GM20000 (cell line): ENCODE data around the gene BAIAP2.
"Not testable (repeated sequence)": the region's sequence is repeated elsewhere in the genome, so short reads cannot be mapped to it uniquely, and the experiment has no call there.

Experiments used
- DNase-seq: peaks from one replicate; pipeline ENCODE4 v3.0.0; 2012; ENCODE audit warnings: low spot score
- CTCF ChIP-seq: IDR thresholded peaks from 2 replicates; pipeline ENCODE4 v1.5.1; 2012; ENCODE audit warnings: mild to moderate bottlenecking, control low read depth; ENCODE audit errors: extremely low read depth, missing control alignments

The BAIAP2 gene

GRCh38 chr17:81153340-81153803 lies 118.4 kb downstream of the BAIAP2 start:
- TF ChIP-seq CTCF: no peak
- no peak for DNase-seq

- DNase-seq: not testable (repeated sequence)
Measured at GRCh38 chr17:81154016-81154415, 119.1 kb downstream of the BAIAP2 start.

GRCh38 chr17:81154961-81155360 lies 120.0 kb downstream of the BAIAP2 start:
- DNase-seq: no peak
- TF ChIP-seq CTCF: no peak

DNA sequence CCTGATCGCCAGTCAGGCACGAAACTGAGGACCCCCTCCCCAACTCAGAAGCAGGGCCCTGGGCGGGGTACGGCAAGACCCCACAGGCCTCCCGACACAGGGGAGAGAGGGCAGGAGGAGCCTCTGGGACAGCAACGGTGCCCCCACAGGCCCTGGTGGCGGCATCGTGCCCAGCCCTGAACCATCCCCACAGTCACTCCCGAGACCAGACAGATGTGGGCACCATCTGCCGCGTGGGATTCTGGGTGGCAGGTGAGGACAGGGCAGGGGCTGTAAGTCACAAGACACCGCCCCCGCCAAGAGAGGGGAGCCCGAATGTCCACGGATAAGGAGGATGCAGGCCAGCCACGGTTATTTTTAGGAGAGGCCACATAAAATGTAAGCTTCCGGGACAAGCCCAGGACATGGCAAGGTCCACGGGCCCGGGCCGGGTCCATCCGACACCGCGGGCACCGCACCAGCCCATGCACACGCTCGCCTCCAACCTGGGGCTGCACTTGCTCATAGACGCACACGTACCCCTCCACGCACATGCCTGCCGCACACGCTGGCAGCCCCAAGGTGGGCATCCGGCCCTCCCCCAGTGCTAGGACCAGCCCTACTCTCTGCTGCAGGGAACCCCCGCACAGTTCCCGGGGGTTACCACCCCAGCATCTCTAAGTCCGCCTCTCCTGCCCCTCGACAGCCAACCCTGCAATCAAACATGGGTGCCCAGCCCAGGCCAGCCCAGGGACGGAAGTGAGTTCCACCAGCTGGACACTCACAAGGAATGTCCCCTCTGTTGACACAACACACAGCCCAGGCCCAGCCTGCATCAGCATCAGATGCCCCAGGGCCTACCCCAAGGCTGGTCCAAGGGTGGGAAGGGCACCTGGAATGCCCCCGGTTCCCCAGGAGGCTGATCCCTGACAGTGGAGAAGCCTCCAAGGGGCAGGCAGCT lies 122.2 kb downstream of the BAIAP2 start:
- no peak for DNase-seq
- TF ChIP-seq CTCF: no peak

- no peak for DNase-seq
- no peak for TF ChIP-seq CTCF
Measured at GRCh38 chr17:81157848-81158687, 123.1 kb downstream of the BAIAP2 start.

- no peak for TF ChIP-seq CTCF
- DNase-seq: no peak
Measured at GRCh38 chr17:81158688-81159590, 124.0 kb downstream of the BAIAP2 start.

- TF ChIP-seq CTCF: no peak
Measured at GRCh38 chr17:81159611-81160265, 124.8 kb downstream of the BAIAP2 start.

More at GRCh38 chr17:81159611-81160265, 124.8 kb downstream of the BAIAP2 start:
- DNase-seq: no peak
